Measurements from ENCODE around the gene OR2S2. TPM values are rescaled to one million over a fixed set of nuclear protein-coding genes. Genes with fewer than 3 reads are reported as not detected.

Gene OR2S2
- total RNA-seq, 2 donors from 2014 or later = not detected

DNA sequence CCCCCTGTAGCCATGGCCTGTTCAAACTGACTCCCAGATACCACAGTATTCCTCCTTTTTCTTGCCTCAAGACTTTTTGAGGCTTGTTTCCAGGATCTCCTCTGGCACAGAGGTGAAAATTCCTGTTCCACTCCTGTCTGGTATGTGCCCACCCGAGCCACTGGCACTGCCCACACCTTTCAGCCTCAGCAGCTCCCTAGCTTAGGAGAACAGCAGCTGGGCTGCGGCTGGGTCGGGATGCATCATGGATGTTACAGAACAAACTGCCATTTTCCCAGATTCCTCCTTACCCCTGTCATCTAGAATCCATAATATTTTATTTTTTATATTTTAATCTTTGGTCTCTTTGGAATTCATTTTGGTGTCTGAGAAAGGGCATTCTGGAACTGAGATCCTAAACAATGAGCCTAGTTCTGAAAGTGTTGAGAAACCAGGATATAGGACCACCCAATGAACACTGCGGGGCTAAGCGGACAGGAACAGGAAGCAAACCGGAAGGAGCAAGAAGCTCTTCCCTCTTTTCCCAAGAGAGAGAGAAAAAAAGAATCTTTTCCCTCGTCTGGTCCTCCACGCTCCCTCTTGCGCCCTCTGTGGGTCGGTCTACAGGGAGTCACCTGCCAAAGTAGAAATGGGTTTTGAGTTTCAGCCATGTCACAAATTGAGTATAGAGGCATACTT, 12.5 kb downstream of the OR2S2 start:
- Histone ChIP-seq H3K9me3 (no peaks in the 10 kb centered on the region), H3K4me3 (no peak overlapping the region), H3K27me3 (no peaks in the 10 kb centered on the region), H3K36me3 (replicated peaks in 1 of 2; ENCODE audit: insufficient read depth in 1 of 2, low read depth in 2 of 2) (no peaks in the 10 kb centered on the region), H3K4me1 (peaks cover 7% of the 10 kb centered on the region), H3K27ac (no peak overlapping the region)
- DNase-seq (peak; percentile 82 to 84 (median 83)), ATAC-seq (peak; percentile 92)
- WGBS, 2 donors = 26 to 27% methylated on average over 10 of the region's 10 CpGs
- TF ChIP-seq POLR2A (IDR thresholded peaks at IDR 0.05) = no peak
- TF ChIP-seq, protein P1, sequence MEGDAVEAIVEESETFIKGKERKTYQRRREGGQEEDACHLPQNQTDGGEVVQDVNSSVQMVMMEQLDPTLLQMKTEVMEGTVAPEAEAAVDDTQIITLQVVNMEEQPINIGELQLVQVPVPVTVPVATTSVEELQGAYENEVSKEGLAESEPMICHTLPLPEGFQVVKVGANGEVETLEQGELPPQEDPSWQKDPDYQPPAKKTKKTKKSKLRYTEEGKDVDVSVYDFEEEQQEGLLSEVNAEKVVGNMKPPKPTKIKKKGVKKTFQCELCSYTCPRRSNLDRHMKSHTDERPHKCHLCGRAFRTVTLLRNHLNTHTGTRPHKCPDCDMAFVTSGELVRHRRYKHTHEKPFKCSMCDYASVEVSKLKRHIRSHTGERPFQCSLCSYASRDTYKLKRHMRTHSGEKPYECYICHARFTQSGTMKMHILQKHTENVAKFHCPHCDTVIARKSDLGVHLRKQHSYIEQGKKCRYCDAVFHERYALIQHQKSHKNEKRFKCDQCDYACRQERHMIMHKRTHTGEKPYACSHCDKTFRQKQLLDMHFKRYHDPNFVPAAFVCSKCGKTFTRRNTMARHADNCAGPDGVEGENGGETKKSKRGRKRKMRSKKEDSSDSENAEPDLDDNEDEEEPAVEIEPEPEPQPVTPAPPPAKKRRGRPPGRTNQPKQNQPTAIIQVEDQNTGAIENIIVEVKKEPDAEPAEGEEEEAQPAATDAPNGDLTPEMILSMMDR (IDR thresholded peaks at IDR 0.05) = peak; percentile 57 to 84 (median 77)
- intact Hi-C loops (cut with DNase I) = no loop called here

DNA sequence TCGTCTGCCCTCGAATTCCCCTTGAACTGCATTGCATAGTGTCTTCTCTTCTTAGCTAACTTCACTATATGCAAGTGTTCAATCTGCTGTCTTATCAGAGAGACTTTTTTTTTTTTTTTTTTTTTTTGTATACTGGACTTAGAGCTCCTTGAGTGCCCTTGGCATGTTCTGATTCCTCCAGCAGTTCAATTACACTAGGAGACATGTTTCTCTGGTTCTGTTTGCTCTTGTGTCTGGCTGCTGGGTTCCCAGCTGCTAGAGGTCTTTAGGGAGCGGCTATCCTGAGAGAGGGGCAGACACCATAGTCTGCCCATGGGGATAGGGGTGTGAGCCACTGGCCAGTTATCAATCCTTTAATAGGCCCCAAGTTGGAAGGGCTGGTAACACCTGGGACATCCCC, 13.1 kb downstream of the OR2S2 start:
- H3K27ac ChIP-seq = no peak overlapping the region
- DNase-seq (no peak), ATAC-seq (no peak)
- no peaks in the 10 kb centered on the region for H3K9me3 ChIP-seq
- TF ChIP-seq, protein P1 (IDR thresholded peaks at IDR 0.05) = no peak
- no peak for TF ChIP-seq POLR2A (IDR thresholded peaks at IDR 0.05)
- H3K4me1 ChIP-seq = peaks cover 7% of the 10 kb centered on the region
- WGBS, 2 donors = 92 to 93% methylated on average over 3 of the region's 3 CpGs
- no peaks in the 10 kb centered on the region for H3K27me3 ChIP-seq
- H3K4me3 ChIP-seq = no peak overlapping the region
- no peaks in the 10 kb centered on the region for H3K36me3 ChIP-seq (replicated peaks in 1 of 2; ENCODE audit: insufficient read depth in 1 of 2, low read depth in 2 of 2)
- intact Hi-C loops (cut with DNase I) = no loop called here

DNA sequence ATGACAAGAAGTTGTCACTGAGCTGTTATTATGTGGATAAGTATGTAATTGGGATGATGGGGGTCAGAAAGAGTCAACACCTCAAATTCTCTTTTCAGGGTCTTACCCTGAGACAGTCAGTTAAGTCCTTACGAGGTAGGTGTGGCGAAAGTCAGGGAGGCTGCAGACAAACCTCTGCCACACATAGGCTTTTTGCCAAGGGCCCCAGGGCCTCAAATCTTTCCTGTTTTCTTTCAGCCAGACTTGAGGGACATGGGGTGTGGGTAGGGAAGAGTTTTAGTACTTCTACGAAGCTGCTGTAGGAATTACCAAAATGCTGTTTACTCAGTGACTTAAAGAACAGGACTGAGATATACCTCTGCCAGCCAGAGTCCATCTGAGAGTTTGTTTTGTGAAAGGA, 13.8 kb downstream of the OR2S2 start:
- Histone ChIP-seq H3K27me3 (no peaks in the 10 kb centered on the region), H3K4me3 (no peak overlapping the region), H3K36me3 (replicated peaks in 1 of 2; ENCODE audit: insufficient read depth in 1 of 2, low read depth in 2 of 2) (no peaks in the 10 kb centered on the region), H3K4me1 (peaks cover 7% of the 10 kb centered on the region), H3K27ac (no peak overlapping the region), H3K9me3 (no peaks in the 10 kb centered on the region)
- WGBS, 2 donors = 87 to 98% methylated on average over 3 of the region's 3 CpGs
- intact Hi-C loops (cut with DNase I) = no loop called here
- no peak for ATAC-seq
- TF ChIP-seq, protein P1 (IDR thresholded peaks at IDR 0.05) = no peak
- no peak for TF ChIP-seq POLR2A (IDR thresholded peaks at IDR 0.05)
- DNase-seq = no peak

DNA sequence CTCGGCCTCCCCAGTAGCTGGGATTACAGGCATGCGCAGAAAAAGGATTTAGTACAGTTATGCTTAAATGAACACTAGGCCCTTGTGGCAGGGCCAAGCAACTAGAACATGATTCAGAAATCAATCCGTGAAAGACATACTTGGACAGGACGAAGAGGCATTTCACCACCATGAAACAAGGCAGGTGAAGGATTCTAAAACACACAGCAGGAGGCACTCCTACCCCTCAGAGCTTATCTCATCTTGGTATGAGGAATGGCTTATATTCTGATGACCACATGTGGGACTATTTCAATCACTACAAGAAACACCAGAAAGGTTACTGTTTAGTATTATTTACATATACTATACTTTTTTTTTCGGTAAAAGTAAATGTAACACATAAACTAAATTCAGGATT, 15.7 kb downstream of the OR2S2 start:
- ATAC-seq = no peak
- H3K27ac ChIP-seq = no peak overlapping the region
- 81 to 88% methylated on average over 5 of the region's 5 CpGs for WGBS, 2 donors

More for the DNA sequence above, 15.7 kb downstream of the OR2S2 start:
- TF ChIP-seq, protein P1 (IDR thresholded peaks at IDR 0.05) = no peak
- TF ChIP-seq POLR2A (IDR thresholded peaks at IDR 0.05) = no peak
- H3K9me3 ChIP-seq = no peaks in the 10 kb centered on the region
- peaks cover 7% of the 10 kb centered on the region for H3K4me1 ChIP-seq
- no peak overlapping the region for H3K4me3 ChIP-seq
- DNase-seq = no peak
- intact Hi-C loops (cut with DNase I) = no loop called here
- no peaks in the 10 kb centered on the region for H3K36me3 ChIP-seq (replicated peaks in 1 of 2; ENCODE audit: insufficient read depth in 1 of 2, low read depth in 2 of 2)
- no peaks in the 10 kb centered on the region for H3K27me3 ChIP-seq
